Measurements from ENCODE around the gene WDFY1. TPM values are rescaled to one million over a fixed set of nuclear protein-coding genes. Genes with fewer than 3 reads are reported as not detected.

WDFY1 gene
- total and polyA plus RNA-seq, 2 experiments from 2014 or later, result 54.5 to 127 TPM

GRCh38 chr2:223855426-223855825, 89.7 kb downstream of the WDFY1 start:
- Histone ChIP-seq H4K20me1 (replicated peaks; ENCODE audit: insufficient read depth) (no peaks in the 10 kb centered on the region), H3K27ac (ENCODE audit: low read depth) (no peak overlapping the region), H3K36me3 (ENCODE audit: insufficient read depth) (no peaks in the 10 kb centered on the region), H3K9me2 (ENCODE audit: insufficient read depth) (no peaks in the 10 kb centered on the region), H3K4me2 (no peak overlapping the region), H3K4me1 (ENCODE audit: insufficient read depth) (no peaks in the 10 kb centered on the region), H3K79me2 (replicated peaks; ENCODE audit: insufficient read depth) (no peaks in the 10 kb centered on the region), H3F3A (replicated peaks; ENCODE audit: low read depth) (no peaks in the 10 kb centered on the region), H3K4me3 (no peak overlapping the region), H3K27me3 (ENCODE audit: insufficient read depth) (no peaks in the 10 kb centered on the region), H2AFZ (no peak overlapping the region)
- Mint-ChIP-seq H3K27me3 (ENCODE audit: insufficient read depth, low read depth, poor library complexity) (peaks cover 5% of the 10 kb centered on the region), H3K4me1 (no peaks in the 10 kb centered on the region), H3K9me3 (peaks cover 9% of the 10 kb centered on the region; the same call in 2 of the 3 replicates), H3K36me3 (ENCODE audit: low read depth) (peaks cover 9% of the 10 kb centered on the region), H3K27ac (no peak overlapping the region), H3K4me3 (no peak overlapping the region)
- no peak for DNase-seq (ENCODE audit: low spot score)
- TF ChIP-seq REST (IDR thresholded peaks at IDR 0.05; ENCODE audit: unreplicated experiment), result no peak
- TF ChIP-seq, protein P1, sequence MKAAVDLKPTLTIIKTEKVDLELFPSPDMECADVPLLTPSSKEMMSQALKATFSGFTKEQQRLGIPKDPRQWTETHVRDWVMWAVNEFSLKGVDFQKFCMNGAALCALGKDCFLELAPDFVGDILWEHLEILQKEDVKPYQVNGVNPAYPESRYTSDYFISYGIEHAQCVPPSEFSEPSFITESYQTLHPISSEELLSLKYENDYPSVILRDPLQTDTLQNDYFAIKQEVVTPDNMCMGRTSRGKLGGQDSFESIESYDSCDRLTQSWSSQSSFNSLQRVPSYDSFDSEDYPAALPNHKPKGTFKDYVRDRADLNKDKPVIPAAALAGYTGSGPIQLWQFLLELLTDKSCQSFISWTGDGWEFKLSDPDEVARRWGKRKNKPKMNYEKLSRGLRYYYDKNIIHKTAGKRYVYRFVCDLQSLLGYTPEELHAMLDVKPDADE (IDR thresholded peaks at IDR 0.05), result no peak
- no peak for TF ChIP-seq NANOG (IDR thresholded peaks at IDR 0.05; ENCODE audit: borderline replicate concordance)
- no peak for TF ChIP-seq POLR2AphosphoS5 (IDR thresholded peaks at IDR 0.05; ENCODE audit: low read depth)
- no peak for TF ChIP-seq STAT1 (IDR thresholded peaks at IDR 0.05; ENCODE audit: unreplicated experiment)
- TF ChIP-seq ZNF331 (CRISPR knock-in tag; IDR thresholded peaks at IDR 0.05; ENCODE audit: low read depth), result no peak
- TF ChIP-seq EZH2 (IDR thresholded peaks at IDR 0.05; ENCODE audit: low read depth, unreplicated experiment), result no peak
- TF ChIP-seq CTCF (conservative IDR thresholded peaks at IDR 0.05; ENCODE audit: low read depth in 2 of 2), result no peak
- TF ChIP-seq ZNF114 (CRISPR knock-in tag; IDR thresholded peaks at IDR 0.05), result no peak
- no peak for TF ChIP-seq JUNB (IDR thresholded peaks at IDR 0.05; ENCODE audit: unreplicated experiment)
- no peak for TF ChIP-seq CREB1 (CRISPR knock-in tag; IDR thresholded peaks at IDR 0.05; ENCODE audit: low read depth)
- no peak for TF ChIP-seq EZH2phosphoT487 (IDR thresholded peaks at IDR 0.05; ENCODE audit: unreplicated experiment)
- TF ChIP-seq ZNF462 (CRISPR knock-in tag; IDR thresholded peaks at IDR 0.05), result no peak
- ATAC-seq, result no peak

All from GM23338 (cell line).